Neural crest cell (in vitro differentiated cells): ENCODE data around the gene PDAP1. TPM values are rescaled to one million over a fixed set of nuclear protein-coding genes. Genes with fewer than 3 reads are reported as not detected.
A peak's percentile ranks its signal among the peaks of the same experiment; 100 is the strongest.

Experiments used
- DNase-seq: peaks from one replicate; pipeline ENCODE4 v3.0.0; 2021; ENCODE audit warnings: low read depth, mixed read lengths, low spot score
- H3K27ac Mint-ChIP-seq: one replicate; pipeline ENCODE4 v1.8.0; 2021; ENCODE audit warnings: mild to moderate bottlenecking, mixed read lengths; ENCODE audit not compliant: unreplicated experiment
- H3K27me3 Mint-ChIP-seq: 2 replicates; pipeline ENCODE4 v1.8.0; 2021; ENCODE audit warnings: low read depth, mild to moderate bottlenecking, mixed read lengths
- H3K36me3 Mint-ChIP-seq: 2 replicates; pipeline ENCODE4 v1.8.0; 2021; ENCODE audit warnings: low read depth, mild to moderate bottlenecking, mixed read lengths
- H3K4me1 Mint-ChIP-seq: 2 replicates; pipeline ENCODE4 v1.8.0; 2021; ENCODE audit warnings: mixed read lengths
- H3K4me3 Mint-ChIP-seq: one replicate; pipeline ENCODE4 v1.8.0; 2021; ENCODE audit warnings: mild to moderate bottlenecking, mixed read lengths
- H3K9me3 Mint-ChIP-seq: 2 replicates; pipeline ENCODE4 v1.8.0; 2021; ENCODE audit warnings: mixed read lengths
- CTCF ChIP-seq: fragments of 200-600 bp; sonication (generic); conservative IDR thresholded peaks from 2 replicates; pipeline ENCODE4 v1.5.0; 2021; ENCODE audit warnings: antibody characterized with exemption, mild to moderate bottlenecking
- long read RNA-seq: library from polyadenylated mRNA; unstranded; transcript quantifications from one replicate; pipeline ENCODE4 v2.0.0, GENCODE V29; 2020
- total RNA-seq: library from RNA; stranded (reverse); gene quantifications from 2 replicates; pipeline ENCODE4 v1.2.1, GENCODE V29; 2021

The PDAP1 gene
- 146 and 155 TPM in 2 replicates for total RNA-seq
- long read RNA-seq, transcript PDAP1-201 (6 exons, 2,546 nt) = major isoform, 20 of 28 reads
- long read RNA-seq, partial matches to known transcripts = 7 of 28 reads
- long read RNA-seq, other reads (novel, unspliced or antisense) = 1 of 28 reads

GRCh38 chr7:99408379-99409191 lies at the start of gene PDAP1, which contains the start of gene BUD31:
TSS of gene PDAP1 (minus strand) at chr7:99408597. CDS start at chr7:99408548, 49 bp downstream.
TSS of gene BUD31 (plus strand) at chr7:99408969. CDS start at chr7:99411093, 2,124 bp downstream.
- Mint-ChIP-seq H3K9me3 (no peaks in the 10 kb centered on the region), H3K36me3 (peaks cover 17% of the 10 kb centered on the region), H3K27ac (peak within 1 kb of the TSS; percentile 100), H3K27me3 (no peaks in the 10 kb centered on the region), H3K4me1 (peaks cover 37% of the 10 kb centered on the region), H3K4me3 (peak within 1 kb of the TSS; percentile 100)
- no peak for TF ChIP-seq CTCF
- DNase-seq = peak; percentile 88

- no peak overlapping the region for H3K4me3 Mint-ChIP-seq
- TF ChIP-seq CTCF = no peak
- peak overlapping the region; percentile 81 for H3K27ac Mint-ChIP-seq
- no peaks in the 10 kb centered on the region for H3K27me3 Mint-ChIP-seq
- peaks cover 36% of the 10 kb centered on the region for H3K36me3 Mint-ChIP-seq
- H3K9me3 Mint-ChIP-seq = no peaks in the 10 kb centered on the region
- DNase-seq = no peak
- peaks cover 8% of the 10 kb centered on the region for H3K4me1 Mint-ChIP-seq
These were observed 49.5 kb upstream of the PDAP1 start for GRCh38 chr7:99457650-99458493.

GRCh38 chr7:99457050-99457649 lies 48.8 kb upstream of the PDAP1 start:
- no peak overlapping the region for H3K27ac Mint-ChIP-seq
- DNase-seq = no peak
- TF ChIP-seq CTCF = no peak
- H3K4me1 Mint-ChIP-seq = peaks cover 8% of the 10 kb centered on the region
- H3K36me3 Mint-ChIP-seq = peaks cover 37% of the 10 kb centered on the region
- no peaks in the 10 kb centered on the region for H3K9me3 Mint-ChIP-seq
- H3K4me3 Mint-ChIP-seq = no peak overlapping the region
- no peaks in the 10 kb centered on the region for H3K27me3 Mint-ChIP-seq

GRCh38 chr7:99456288-99456687 lies 47.9 kb upstream of the PDAP1 start:
- H3K4me3 Mint-ChIP-seq = no peak overlapping the region
- no peak for DNase-seq
- no peaks in the 10 kb centered on the region for H3K9me3 Mint-ChIP-seq
- TF ChIP-seq CTCF = no peak
- H3K36me3 Mint-ChIP-seq = peaks cover 36% of the 10 kb centered on the region
- peaks cover 8% of the 10 kb centered on the region for H3K4me1 Mint-ChIP-seq
- H3K27me3 Mint-ChIP-seq = no peaks in the 10 kb centered on the region
- H3K27ac Mint-ChIP-seq = peak overlapping the region; percentile 50

GRCh38 chr7:99455874-99456273 lies 47.5 kb upstream of the PDAP1 start:
- Mint-ChIP-seq H3K4me3 (no peak overlapping the region), H3K9me3 (no peaks in the 10 kb centered on the region), H3K4me1 (peaks cover 8% of the 10 kb centered on the region), H3K27ac (no peak overlapping the region), H3K36me3 (peaks cover 37% of the 10 kb centered on the region), H3K27me3 (no peaks in the 10 kb centered on the region)
- no peak for DNase-seq
- no peak for TF ChIP-seq CTCF
